T-helper 9 cell (primary cell): ENCODE results near the gene LCN12.
"Not testable (repeated sequence)": the region's sequence is repeated elsewhere in the genome, so short reads cannot be mapped to it uniquely, and the experiment has no call there.

Source experiments
- DNase-seq: peaks from one replicate; pipeline ENCODE4 v3.0.0-alpha.2; 2020

The LCN12 gene

DNA sequence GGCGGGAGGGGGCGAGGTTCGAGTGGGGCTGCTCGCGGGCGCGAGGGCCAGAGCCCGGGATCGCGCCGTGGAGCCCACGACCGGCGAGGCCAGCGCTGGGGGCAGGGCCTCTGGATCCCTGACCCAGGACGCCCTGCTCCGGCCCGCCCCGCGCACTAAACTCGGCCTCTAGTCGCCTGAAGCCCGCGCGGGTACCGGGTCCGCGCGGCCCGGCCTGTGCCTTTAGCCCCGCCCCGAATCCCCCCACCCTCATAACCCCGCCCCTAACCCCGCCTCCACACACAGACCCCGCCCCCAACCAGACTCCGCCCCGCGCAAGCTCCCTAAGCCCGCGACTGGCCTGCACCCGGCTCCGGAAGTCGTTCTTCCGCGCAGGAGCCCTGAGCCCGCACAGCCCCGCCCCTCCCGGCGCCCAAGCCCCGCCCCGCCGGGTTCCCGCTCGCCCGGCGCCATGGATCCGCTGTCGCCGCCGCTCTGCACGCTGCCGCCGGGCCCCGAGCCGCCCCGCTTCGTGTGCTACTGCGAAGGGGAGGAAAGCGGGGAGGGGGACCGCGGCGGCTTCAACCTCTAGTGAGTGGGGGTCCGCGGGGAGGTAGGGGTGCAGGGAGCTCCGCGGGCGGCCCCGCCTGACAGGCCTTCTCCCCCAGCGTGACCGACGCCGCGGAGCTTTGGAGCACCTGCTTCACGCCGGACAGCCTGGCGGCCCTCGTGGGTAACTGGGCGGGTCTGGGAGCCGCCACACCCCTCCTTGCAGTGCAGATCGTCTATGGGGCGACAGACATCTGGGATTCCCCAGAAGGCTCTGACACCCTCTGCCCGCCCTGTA lies 40.1 kb downstream of the LCN12 start, which contains the start of gene PAXX:
TSS of gene PAXX (plus strand) at position 430 of the 826 bp plus-strand sequence. CDS start at position 452, 22 bp downstream.
- DNase-seq = peak; percentile 94

DNA sequence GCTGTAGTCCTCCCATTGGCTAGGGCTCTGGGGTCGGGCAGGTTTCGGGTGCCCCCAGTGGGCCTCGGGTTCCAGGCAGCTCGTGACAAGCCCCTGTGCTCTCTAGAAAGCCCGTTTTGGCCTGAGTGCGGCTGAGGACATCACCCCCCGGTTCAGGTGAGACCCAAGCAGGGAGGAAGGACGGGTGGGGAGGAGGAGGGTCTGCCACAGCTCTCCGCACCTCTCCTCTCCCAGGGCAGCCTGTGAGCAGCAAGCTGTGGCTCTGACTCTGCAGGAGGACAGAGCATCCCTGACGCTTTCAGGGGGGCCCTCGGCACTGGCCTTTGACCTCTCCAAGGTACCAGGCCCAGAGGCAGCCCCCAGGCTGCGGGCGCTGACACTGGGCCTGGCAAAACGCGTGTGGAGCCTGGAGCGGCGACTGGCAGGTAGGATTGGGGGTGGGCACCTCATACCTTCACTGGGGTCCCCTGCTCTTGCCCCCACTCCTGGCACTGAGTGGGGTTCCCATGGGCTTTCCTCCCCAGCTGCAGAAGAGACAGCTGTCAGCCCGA lies 40.8 kb downstream of the LCN12 start:
- no peak for DNase-seq

DNA sequence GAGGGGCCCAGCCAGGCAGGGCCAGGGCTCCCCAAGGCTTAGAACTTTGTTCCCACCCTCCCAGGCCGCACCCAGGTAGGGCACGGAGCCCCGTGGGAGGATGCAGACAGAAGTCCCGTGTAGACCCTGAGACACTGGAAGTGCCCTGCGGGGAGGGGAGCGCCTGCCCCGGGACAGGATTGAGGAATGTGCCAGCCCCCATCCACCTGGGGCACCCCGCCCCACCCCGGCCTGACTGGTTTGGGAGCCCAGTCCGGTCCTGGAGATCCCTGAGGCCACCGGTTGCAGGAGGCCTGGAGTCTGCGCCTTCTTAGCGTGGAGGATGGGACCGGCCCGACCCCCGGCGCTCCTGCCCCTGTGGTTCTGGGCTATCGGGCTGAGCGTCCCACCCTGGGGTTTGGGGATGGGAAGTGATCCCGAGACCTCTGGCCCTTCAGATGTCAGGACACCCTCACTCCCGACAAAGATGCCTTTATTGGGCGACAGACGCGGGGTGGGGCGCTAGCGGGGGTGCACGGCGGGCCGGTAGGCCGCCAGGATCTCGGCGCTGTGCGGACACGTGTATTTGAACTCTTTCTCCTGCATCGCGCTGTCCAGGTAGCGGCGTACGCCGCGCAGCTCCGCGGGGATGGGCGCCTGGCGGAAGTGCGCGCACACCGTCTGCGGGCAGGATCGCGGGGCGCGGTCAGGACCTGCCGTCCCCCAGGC lies 42.3 kb downstream of the LCN12 start:
- DNase-seq = no peak

DNA sequence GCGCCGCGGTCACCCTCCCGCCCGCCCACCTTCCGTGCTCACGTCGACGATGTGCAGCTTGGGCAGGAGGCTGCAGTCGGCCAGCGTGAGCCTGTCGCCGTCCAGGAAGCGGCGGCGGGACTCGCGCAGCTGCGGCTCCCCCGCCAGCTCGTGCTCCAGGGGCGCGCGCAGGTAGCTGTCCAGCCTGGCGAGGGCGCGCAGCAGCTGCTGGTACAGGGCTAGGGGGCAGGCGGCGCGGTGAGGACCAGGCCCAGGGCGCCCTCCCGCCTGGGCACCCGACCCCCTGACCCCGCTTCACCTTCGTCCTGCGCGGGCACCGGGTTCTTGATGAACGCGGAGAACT lies 42.8 kb downstream of the LCN12 start:
- DNase-seq = no peak

DNA sequence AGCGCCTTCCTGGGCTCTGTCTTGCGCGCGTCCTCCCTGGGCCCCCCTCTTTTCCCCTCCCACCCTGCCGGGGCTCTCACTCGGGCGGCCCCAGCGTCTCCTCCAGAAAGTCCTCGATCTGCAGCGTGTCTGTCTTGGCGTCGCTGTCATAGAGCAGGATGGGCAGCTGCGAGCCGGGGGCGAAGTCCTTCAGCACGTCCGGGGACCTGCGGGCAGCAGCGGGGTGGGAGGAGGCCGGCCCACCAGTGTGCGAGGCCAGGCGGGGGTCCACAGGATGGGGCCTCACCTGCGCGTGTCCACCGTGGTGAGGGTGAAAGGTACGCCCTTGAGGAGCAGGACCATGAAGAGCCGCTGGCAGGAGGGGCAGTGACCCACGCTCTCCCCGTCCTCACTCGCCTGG lies 43.3 kb downstream of the LCN12 start:
- no peak for DNase-seq

DNA sequence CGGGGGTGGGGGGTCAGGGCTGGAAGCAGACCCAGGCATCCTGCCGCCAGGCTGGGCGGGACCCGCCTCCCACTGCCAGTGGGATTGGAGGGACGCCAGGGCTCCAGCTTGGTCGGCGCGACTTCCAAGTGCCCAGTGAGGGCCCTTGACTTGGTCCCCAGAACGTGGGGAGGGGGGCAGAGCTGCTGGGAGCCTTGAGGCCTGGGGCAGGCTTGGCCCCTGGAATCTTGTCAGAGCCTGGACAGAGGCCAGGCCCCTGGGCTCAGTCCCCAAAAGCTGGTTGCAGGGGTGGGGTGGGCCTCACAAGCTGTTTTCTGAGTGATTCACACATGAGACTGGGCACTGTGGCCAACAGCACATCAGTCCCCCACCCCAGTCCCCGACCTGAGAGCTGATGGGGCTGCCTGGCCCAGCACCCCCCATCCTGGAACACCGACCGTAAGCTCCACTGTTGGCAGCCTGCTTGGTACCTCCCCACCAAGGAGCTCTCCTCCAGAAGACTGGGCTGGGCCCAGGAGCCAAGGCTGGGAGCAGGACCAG lies 43.8 kb downstream of the LCN12 start:
- no peak for DNase-seq

DNA sequence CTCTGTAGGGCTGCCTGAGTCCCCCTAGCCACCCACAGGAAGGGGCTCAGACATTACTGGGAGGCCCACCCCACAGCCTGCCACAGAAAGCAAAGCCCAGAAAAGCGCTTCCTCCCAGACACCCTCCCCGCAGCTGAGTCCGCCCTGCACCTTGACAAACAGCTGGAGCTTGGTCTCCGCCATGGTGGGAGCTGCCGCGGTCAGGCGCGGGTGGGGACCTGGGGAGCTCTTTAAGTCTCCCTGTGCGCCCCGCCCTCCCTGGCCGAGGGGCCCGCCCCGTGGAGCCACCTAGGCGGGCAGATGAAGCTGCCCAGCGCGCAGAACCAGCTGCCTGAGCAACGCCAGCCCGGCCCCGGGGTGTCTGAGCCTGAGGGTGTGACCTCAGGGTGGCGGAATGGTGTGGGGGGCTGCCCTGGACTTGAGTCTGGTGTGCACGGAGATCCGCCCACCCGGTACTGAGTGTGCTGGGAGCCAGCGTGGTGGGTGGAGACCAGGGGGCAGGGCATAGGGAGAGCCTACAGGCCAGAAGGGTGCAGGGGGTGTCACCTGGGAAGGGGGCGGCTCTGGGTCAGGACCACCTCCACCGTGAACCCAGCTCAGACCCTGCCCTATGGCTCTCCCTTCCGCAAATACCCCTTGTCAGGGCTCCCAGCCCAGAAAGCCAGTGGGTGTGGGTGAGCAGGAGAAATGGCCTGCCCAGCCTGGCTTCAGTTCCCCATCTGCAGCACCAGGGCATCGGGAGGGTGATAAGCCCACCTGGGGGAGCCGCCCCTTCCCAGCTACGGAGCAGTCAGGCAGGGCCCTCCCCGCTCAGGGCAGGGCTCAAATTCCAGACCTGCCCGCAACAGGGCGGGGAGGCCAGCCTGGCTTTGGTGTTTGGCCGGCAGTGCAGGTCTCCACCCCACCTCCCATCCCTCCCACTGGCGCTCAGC lies 44.6 kb downstream of the LCN12 start, which contains the start of gene CLIC3:
TSS of gene CLIC3 (minus strand) at position 208 of the 932 bp plus-strand sequence. CDS start at position 183, 25 bp downstream.
- DNase-seq = peak; percentile 36

DNA sequence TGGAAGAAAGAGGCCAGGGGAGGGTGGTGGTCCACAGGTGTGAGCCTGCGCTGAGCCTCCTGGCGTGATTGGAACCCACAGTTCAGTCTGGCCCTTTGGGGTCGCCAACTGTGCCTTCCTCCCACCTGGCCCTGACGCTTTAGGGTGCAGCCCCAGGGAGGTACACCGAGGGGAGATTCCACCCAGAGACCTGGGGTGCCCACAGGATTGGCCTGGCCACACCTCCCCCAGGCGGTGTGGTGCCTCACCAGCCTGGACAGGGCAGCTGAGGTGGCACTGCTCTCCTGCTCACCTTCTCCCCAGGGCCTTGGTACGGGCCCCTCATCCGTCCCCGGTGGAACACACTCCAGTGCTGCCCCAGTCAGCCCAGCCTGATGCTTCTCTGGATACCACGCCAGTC lies 45.3 kb downstream of the LCN12 start:
- DNase-seq = no peak

DNA sequence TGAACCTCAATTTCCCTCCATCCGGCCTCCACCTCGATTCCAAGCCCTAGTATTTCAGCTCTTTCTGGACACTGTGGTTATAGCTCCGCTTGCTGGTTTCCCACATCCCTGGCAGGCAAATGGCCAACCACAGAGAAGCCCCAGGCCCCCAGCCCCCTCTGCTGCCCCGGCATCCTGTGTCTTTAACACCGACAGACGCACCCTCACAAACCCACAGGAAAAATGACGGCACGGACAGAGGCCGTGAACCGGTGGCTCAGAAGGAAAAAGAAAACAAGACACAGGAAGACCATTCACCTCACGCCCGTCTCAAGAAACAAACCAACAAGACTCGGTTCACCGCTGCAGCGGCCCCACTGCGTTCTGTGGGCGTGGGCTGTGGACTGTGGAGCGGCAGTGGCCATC lies 45.8 kb downstream of the LCN12 start:
- no peak for DNase-seq

DNA sequence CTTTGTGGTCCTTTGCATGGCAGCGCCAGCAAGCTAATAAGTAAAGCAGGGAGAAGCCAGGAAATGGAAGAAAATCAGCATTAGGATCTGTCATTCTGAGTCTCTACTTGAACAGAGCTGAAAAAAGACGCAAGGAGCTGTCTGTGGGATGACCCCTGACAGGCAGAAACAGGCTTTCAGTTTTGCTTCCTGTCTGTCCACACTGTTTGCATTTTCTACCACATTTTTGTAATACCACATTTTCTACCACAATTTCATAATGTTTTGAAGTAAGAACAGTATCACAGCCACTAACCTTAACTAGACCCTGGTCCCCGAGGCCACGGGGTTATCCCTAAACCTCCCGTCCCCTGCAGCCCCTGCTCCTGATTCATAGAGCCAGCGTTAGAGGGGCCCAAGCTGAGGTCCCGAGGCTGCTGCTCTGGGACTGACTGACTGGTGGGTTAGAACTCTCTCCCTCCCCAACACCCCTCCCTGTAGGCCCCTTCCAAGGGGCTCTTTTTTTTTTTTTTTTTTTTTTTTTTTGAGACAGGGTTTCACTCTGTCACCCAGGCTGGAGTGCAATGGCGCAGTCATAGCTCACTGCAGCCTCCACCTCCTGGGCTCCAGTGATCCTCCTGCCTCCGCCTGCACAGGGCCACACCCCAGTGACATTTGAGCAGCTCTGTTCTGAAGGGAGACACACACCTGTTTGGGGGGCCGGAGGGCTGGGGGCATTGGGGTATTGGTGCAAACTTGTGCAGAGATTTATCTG lies 48.3 kb downstream of the LCN12 start:
- no peak for DNase-seq

DNA sequence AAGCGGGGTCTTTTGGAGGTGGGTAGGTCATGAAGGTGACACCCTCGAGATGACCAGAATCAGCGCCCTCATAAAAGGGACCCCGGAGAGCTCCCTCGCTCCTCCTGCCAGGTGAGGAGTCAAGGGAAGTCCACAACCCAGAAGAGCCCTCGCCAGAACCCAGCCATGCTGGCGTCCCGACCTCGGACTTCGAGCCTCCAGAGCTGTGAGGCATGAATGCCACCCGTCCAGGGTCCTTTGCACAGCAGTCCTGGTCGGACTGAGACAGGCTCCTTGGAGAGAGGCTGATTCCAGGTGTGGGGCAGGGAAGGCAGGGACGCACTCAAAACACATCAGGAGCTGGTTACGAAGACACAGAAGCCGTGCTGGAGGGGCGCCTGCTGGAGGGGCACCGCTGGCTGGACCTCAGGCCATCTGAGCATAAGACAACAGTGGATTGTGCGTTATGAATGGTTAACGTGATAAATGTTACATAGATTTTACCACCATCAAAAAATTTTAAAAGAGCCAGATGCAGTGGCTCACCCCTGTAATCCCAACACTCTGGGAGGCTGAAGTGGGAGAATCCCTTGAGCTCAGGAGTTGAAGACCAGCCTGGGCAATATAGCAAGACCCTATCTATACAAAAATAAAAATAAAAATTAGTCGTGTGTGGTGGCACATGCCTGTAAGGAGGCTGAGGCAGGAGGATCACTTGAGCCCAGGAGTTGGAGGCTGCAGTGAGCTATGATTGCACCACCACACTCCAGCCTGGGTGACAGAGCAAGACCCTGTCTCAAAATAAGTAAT lies 50.0 kb downstream of the LCN12 start:
- no peak for DNase-seq

DNA sequence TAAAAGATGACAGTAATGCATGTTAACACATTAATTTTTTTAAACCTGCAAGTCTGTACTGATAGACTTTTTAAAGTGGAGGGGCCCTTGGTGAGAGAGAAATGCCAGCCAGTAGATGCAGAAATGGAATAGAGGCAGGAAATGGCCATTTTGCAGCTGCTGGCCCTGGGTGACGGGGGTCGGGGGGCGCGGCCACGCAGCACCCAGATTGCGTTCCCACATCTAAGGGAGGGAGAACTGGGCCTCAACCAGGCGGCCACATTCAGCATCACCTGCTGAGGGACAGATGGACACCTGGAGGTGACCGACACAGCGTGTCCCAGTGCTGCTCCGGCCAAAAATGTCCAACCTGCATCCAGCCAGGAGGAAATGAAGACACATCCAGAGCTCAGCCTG lies 50.6 kb downstream of the LCN12 start:
- DNase-seq = no peak

DNA sequence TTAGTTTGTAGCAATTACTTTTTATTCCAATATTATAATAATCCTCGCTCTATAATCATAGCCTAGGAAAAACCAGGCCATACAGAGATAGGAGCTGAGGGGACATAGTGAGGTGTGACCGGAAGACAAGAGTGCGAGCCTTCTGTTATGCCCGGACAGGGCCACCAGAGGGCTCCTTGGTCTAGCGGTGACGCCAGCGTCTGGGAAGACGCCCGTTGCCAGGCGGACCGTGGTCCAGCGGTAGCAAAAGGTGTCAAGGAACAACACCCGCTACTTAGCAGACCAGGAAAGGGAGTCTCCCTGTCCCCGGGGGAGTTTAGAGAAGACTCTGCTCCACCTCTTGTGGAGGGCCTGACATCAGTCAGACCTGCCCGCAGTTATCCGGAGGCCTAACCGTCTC lies 52.2 kb downstream of the LCN12 start:
- DNase-seq = not testable (repeated sequence)
